ENCODE data around the gene HLF. TPM values are rescaled to one million over a fixed set of nuclear protein-coding genes. Genes with fewer than 3 reads are reported as not detected.

HLF gene
- total and polyA plus RNA-seq, 10 of the 15 experiments (the other 5 are each of a cell fraction or from before 2014, with no cell fraction given) = 0.01 to 0.33 (median 0.20) TPM; not detected in 3

- TF ChIP-seq ZNF384 (IDR thresholded peaks at IDR 0.05; ENCODE audit: borderline replicate concordance, low read depth, low read length) (no peak), GABPA (IDR thresholded peaks at IDR 0.05; ENCODE audit: low read depth) (no peak), RAD51 (IDR thresholded peaks at IDR 0.05) (no peak), BRCA1 (IDR thresholded peaks at IDR 0.05; ENCODE audit: low read depth, low read length) (no peak), MYB (IDR thresholded peaks at IDR 0.05; ENCODE audit: borderline replicate concordance, low read depth, low read length) (no peak), IKZF1 (conservative IDR thresholded peaks at IDR 0.05) (no peak)
These were observed 47.9 kb upstream of the HLF start (continued) for GRCh38 chr17:55216888-55217287.

GRCh38 chr17:55219459-55219858, 45.3 kb upstream of the HLF start:
- Histone ChIP-seq H3K4me2 (ENCODE audit: control insufficient read depth, insufficient read depth) (no peak overlapping the region), H4K20me1 (ENCODE audit: control insufficient read depth, insufficient read depth) (no peaks in the 10 kb centered on the region), H3K4me3 (no peak overlapping the region), H3K4me1 (ENCODE audit: control insufficient read depth, insufficient read depth, low read length) (no peaks in the 10 kb centered on the region), H3K27me3 (replicated peaks in 1 of 2; ENCODE audit: control insufficient read depth in 2 of 2, insufficient read depth in 2 of 2, low read length in 1 of 2) (no peaks in the 10 kb centered on the region; a peak in 1 of 4 replicates), H3K9me3 (replicated peaks; ENCODE audit: control insufficient read depth, insufficient read depth, low read length) (no peaks in the 10 kb centered on the region), H2AFZ (ENCODE audit: control insufficient read depth, low read depth, low read length) (no peak overlapping the region), H3K27ac (ENCODE audit: control insufficient read depth, insufficient read depth) (no peak overlapping the region), H3K9ac (ENCODE audit: control insufficient read depth, insufficient read depth, low read length) (no peak overlapping the region), H3K36me3 (ENCODE audit: control insufficient read depth in 2 of 2, insufficient read depth in 2 of 2, low read length in 1 of 2) (no peaks in the 10 kb centered on the region), H3K79me2 (ENCODE audit: control insufficient read depth, insufficient read depth, low read length) (no peaks in the 10 kb centered on the region)
- TF ChIP-seq E4F1 (IDR thresholded peaks at IDR 0.05; ENCODE audit: borderline replicate concordance, partially characterized antibody) (no peak), BRCA1 (IDR thresholded peaks at IDR 0.05; ENCODE audit: low read depth, low read length) (no peak), IKZF1 (conservative IDR thresholded peaks at IDR 0.05) (no peak), TBL1XR1 (IDR thresholded peaks at IDR 0.05; ENCODE audit: low read depth, low read length) (no peak)
- WGBS (ENCODE audit: insufficient coverage, insufficient replicate concordance, low lambda C conversion rate, missing lambda C conversion rate) = 0% methylated on average over 1 of the region's 1 CpG
- DNase-seq (ENCODE audit: low read depth, low spot score) (no peak), ATAC-seq (no peak), FAIRE-seq (no peak)
- in situ Hi-C loops (cut with MboI) (no loop called here), intact Hi-C loops (cut with micrococcal nuclease; ENCODE audit: unreplicated experiment) (no loop called here)
- SMC1A ChIA-PET (ENCODE audit: uncharacterized antibody, unreplicated experiment) = no interaction called here
- POLR2A ChIA-PET = no interaction called here
- no TSS peak for BruUV-seq (replicated peaks)
- RAD21 ChIA-PET (ENCODE audit: unreplicated experiment) = no interaction called here
- CTCF ChIA-PET = interaction anchor here (1.2 to 1.6 kb wide), 2 partner anchors 12 to 137 kb away, joined by 3 to 4 read pairs; no protein-coding TSS in a partner anchor

Measured in GM12878 (cell line).